HepG2 (cell line): ENCODE data around the gene TMEM200A. TPM values are rescaled to one million over a fixed set of nuclear protein-coding genes. Genes with fewer than 3 reads are reported as not detected.

Experiments used
- GATA4 ChIP-seq: sonication (generic); IDR thresholded peaks from 2 replicates; pipeline ENCODE4 v1.6.1; 2016; ENCODE audit warnings: antibody characterized with exemption, low read depth, borderline replicate concordance
- HHEX ChIP-seq: IDR thresholded peaks from 2 replicates; pipeline ENCODE4 v1.6.1; 2016; ENCODE audit warnings: control low read depth
- MED1 ChIP-seq: sonication (generic); formaldehyde crosslinking; IDR thresholded peaks from 2 replicates; pipeline ENCODE4 v1.4.0; 2020; ENCODE audit warnings: missing genetic modification reagents
- MXD4 ChIP-seq: IDR thresholded peaks from 2 replicates; pipeline ENCODE4 v1.6.1; 2016; ENCODE audit warnings: mild to moderate bottlenecking, missing biosample characterization, missing genetic modification reagents
- NKX3-1 ChIP-seq: sonication (generic); formaldehyde crosslinking; IDR thresholded peaks from 2 replicates; pipeline ENCODE4 v1.5.0; 2020; ENCODE audit warnings: missing genetic modification reagents
- POGZ ChIP-seq: sonication (generic); formaldehyde crosslinking; IDR thresholded peaks from 2 replicates; pipeline ENCODE4 v1.4.0; 2020; ENCODE audit warnings: mild to moderate bottlenecking, missing genetic modification reagents
- SCMH1 ChIP-seq: sonication (generic); formaldehyde crosslinking; IDR thresholded peaks from 2 replicates; pipeline ENCODE4 v1.9.0; 2021; ENCODE audit warnings: missing genetic modification reagents, mild to moderate bottlenecking, borderline replicate concordance
- SNAPC5 ChIP-seq: sonication (generic); formaldehyde crosslinking; IDR thresholded peaks from 2 replicates; pipeline ENCODE4 v1.8.1; 2023; ENCODE audit warnings: mild to moderate bottlenecking, missing genetic modification reagents, borderline replicate concordance
- SRY ChIP-seq: sonication (generic); formaldehyde crosslinking; IDR thresholded peaks from 2 replicates; pipeline ENCODE4 v1.8.0; 2022; ENCODE audit warnings: mild to moderate bottlenecking, missing genetic modification reagents
- ZMYM2 ChIP-seq: sonication (generic); formaldehyde crosslinking; IDR thresholded peaks from 2 replicates; pipeline ENCODE4 v1.8.0; 2022; ENCODE audit warnings: mild to moderate bottlenecking, missing genetic modification reagents
- ZNF292 ChIP-seq: sonication (generic); formaldehyde crosslinking; IDR thresholded peaks from 2 replicates; pipeline ENCODE4 v1.8.1; 2022; ENCODE audit warnings: mild to moderate bottlenecking, low read depth, missing genetic modification reagents, borderline replicate concordance
- ZNF430 ChIP-seq: sonication (generic); formaldehyde crosslinking; IDR thresholded peaks from 2 replicates; pipeline ENCODE4 v1.9.0; 2021; ENCODE audit warnings: mild to moderate bottlenecking, missing genetic modification reagents
- ZNF737 ChIP-seq: sonication (generic); formaldehyde crosslinking; IDR thresholded peaks from 2 replicates; pipeline ENCODE4 v1.5.0; 2020; ENCODE audit warnings: missing genetic modification reagents, mild to moderate bottlenecking, borderline replicate concordance
- ZNF841 ChIP-seq: sonication (generic); formaldehyde crosslinking; IDR thresholded peaks from 2 replicates; pipeline ENCODE4 v1.8.1; 2023; ENCODE audit warnings: missing genetic modification reagents, borderline replicate concordance
- polyA plus RNA-seq, 8 experiments: library from polyadenylated mRNA; depleted of rRNA in 3 of 8; stranded (reverse) in 7 of 8; unstranded in 1 of 8; fragments of >200 nt; fragmentation: Illumina TruSeq in 4 of 8; extraction: Trizol in 4 of 8; gene quantifications; 2 replicates each; pipeline versions ENCODE4 v1.2.1 to v1.2.3, GENCODE V29; 2011 to 2016; ENCODE audit warnings: low read depth in 4 of 8, missing spikeins in 1 of 8, mixed read lengths in 1 of 8; ENCODE audit not compliant: insufficient read depth in 1 of 8
- total RNA-seq, 5 experiments: library from RNA; depleted of rRNA; stranded (reverse); fragments of >200 nt; fragmentation: Illumina TruSeq; extraction: Trizol; gene quantifications; 2 replicates each; pipeline ENCODE4 v1.2.3, GENCODE V29; 2016; ENCODE audit warnings: low read depth in 1 of 5
- TF ChIP-seq, protein P1 (sequence below): sonication (generic); formaldehyde crosslinking; IDR thresholded peaks from 2 replicates; pipeline ENCODE4 v1.8.0; 2022; ENCODE audit warnings: low read depth, missing genetic modification reagents
- TF ChIP-seq, protein P2 (sequence below): sonication (generic); formaldehyde crosslinking; IDR thresholded peaks from 2 replicates; pipeline ENCODE4 v1.4.0; 2020; ENCODE audit warnings: missing genetic modification reagents, borderline replicate concordance
- TF ChIP-seq, protein P3 (sequence below): sonication (generic); formaldehyde crosslinking; IDR thresholded peaks from 2 replicates; pipeline ENCODE4 v1.8.0; 2022; ENCODE audit warnings: missing genetic modification reagents, low read depth, mild to moderate bottlenecking, borderline replicate concordance
- TF ChIP-seq, protein P4 (sequence below): sonication (generic); formaldehyde crosslinking; IDR thresholded peaks from 2 replicates; pipeline ENCODE4 v1.4.0; 2020; ENCODE audit warnings: mild to moderate bottlenecking, missing genetic modification reagents

Gene TMEM200A
- total and polyA plus RNA-seq, 2 of the 13 experiments (the other 11 are each of a cell fraction or from before 2014, with no cell fraction given) = 0.34 TPM; not detected in 1

GRCh38 chr6:130362128-130362527, 3.7 kb upstream of the TMEM200A start (continued):
- TF ChIP-seq, protein P1, sequence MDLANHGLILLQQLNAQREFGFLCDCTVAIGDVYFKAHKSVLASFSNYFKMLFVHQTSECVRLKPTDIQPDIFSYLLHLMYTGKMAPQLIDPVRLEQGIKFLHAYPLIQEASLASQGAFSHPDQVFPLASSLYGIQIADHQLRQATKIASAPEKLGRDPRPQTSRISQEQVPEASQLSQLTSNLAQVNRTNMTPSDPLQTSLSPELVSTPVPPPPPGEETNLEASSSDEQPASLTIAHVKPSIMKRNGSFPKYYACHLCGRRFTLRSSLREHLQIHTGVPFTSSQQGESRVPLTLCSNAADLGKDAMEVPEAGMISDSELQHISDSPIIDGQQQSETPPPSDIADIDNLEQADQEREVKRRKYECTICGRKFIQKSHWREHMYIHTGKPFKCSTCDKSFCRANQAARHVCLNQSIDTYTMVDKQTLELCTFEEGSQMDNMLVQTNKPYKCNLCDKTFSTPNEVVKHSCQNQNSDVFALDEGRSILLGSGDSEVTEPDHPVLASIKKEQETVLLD (CRISPR knock-in tag) = 0 out of 2 replicates have a peak, but pooled peaks have one; percentile 15
- TF ChIP-seq MED1 (CRISPR knock-in tag) = 0 out of 2 replicates have a peak, but pooled peaks have one; percentile 16
- 0 out of 2 replicates have a peak, but pooled peaks have one; percentile 43 for TF ChIP-seq NKX3-1 (CRISPR knock-in tag)
- TF ChIP-seq, protein P2, sequence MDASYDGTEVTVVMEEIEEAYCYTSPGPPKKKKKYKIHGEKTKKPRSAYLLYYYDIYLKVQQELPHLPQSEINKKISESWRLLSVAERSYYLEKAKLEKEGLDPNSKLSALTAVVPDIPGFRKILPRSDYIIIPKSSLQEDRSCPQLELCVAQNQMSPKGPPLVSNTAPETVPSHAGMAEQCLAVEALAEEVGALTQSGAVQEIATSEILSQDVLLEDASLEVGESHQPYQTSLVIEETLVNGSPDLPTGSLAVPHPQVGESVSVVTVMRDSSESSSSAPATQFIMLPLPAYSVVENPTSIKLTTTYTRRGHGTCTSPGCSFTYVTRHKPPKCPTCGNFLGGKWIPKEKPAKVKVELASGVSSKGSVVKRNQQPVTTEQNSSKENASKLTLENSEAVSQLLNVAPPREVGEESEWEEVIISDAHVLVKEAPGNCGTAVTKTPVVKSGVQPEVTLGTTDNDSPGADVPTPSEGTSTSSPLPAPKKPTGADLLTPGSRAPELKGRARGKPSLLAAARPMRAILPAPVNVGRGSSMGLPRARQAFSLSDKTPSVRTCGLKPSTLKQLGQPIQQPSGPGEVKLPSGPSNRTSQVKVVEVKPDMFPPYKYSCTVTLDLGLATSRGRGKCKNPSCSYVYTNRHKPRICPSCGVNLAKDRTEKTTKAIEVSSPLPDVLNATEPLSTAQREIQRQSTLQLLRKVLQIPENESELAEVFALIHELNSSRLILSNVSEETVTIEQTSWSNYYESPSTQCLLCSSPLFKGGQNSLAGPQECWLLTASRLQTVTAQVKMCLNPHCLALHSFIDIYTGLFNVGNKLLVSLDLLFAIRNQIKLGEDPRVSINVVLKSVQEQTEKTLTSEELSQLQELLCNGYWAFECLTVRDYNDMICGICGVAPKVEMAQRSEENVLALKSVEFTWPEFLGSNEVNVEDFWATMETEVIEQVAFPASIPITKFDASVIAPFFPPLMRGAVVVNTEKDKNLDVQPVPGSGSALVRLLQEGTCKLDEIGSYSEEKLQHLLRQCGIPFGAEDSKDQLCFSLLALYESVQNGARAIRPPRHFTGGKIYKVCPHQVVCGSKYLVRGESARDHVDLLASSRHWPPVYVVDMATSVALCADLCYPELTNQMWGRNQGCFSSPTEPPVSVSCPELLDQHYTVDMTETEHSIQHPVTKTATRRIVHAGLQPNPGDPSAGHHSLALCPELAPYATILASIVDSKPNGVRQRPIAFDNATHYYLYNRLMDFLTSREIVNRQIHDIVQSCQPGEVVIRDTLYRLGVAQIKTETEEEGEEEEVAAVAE (CRISPR knock-in tag) = 0 out of 2 replicates have a peak, but pooled peaks have one; percentile 52
- TF ChIP-seq SNAPC5 (CRISPR knock-in tag) = no peak
- TF ChIP-seq GATA4 = no peak
- TF ChIP-seq POGZ (CRISPR knock-in tag) = no peak
- TF ChIP-seq ZNF737 = no peak
- no peak for TF ChIP-seq SCMH1
- peak; percentile 52; the same call in 1 of the 2 replicates for TF ChIP-seq MXD4 (CRISPR knock-in tag)
- no peak for TF ChIP-seq ZMYM2 (CRISPR knock-in tag)
- TF ChIP-seq, protein P3, sequence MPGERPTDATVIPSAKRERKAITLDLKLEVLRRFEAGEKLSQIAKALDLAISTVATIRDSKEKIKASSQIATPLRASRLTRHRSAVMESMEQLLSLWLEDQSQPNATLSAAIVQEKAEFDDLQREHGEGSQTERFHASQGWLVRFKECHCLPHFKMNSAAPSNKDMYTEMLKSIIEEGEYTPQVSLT (CRISPR knock-in tag) = no peak
- peak; percentile 42; the same call in 1 of the 2 replicates for TF ChIP-seq SRY
- no peak for TF ChIP-seq ZNF292 (CRISPR knock-in tag)
- peak; percentile 67; the same call in 1 of the 2 replicates for TF ChIP-seq ZNF430 (CRISPR knock-in tag)
- no peak for TF ChIP-seq ZNF841 (CRISPR knock-in tag)
- TF ChIP-seq, protein P4, sequence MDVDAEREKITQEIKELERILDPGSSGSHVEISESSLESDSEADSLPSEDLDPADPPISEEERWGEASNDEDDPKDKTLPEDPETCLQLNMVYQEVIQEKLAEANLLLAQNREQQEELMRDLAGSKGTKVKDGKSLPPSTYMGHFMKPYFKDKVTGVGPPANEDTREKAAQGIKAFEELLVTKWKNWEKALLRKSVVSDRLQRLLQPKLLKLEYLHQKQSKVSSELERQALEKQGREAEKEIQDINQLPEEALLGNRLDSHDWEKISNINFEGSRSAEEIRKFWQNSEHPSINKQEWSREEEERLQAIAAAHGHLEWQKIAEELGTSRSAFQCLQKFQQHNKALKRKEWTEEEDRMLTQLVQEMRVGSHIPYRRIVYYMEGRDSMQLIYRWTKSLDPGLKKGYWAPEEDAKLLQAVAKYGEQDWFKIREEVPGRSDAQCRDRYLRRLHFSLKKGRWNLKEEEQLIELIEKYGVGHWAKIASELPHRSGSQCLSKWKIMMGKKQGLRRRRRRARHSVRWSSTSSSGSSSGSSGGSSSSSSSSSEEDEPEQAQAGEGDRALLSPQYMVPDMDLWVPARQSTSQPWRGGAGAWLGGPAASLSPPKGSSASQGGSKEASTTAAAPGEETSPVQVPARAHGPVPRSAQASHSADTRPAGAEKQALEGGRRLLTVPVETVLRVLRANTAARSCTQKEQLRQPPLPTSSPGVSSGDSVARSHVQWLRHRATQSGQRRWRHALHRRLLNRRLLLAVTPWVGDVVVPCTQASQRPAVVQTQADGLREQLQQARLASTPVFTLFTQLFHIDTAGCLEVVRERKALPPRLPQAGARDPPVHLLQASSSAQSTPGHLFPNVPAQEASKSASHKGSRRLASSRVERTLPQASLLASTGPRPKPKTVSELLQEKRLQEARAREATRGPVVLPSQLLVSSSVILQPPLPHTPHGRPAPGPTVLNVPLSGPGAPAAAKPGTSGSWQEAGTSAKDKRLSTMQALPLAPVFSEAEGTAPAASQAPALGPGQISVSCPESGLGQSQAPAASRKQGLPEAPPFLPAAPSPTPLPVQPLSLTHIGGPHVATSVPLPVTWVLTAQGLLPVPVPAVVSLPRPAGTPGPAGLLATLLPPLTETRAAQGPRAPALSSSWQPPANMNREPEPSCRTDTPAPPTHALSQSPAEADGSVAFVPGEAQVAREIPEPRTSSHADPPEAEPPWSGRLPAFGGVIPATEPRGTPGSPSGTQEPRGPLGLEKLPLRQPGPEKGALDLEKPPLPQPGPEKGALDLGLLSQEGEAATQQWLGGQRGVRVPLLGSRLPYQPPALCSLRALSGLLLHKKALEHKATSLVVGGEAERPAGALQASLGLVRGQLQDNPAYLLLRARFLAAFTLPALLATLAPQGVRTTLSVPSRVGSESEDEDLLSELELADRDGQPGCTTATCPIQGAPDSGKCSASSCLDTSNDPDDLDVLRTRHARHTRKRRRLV (CRISPR knock-in tag) = no peak
- no peak for TF ChIP-seq HHEX (CRISPR knock-in tag)
